Measurements from ENCODE around the gene CGRRF1. TPM values are rescaled to one million over a fixed set of nuclear protein-coding genes. Genes with fewer than 3 reads are reported as not detected.

Gene CGRRF1
- total RNA-seq, 1 donor from 2014 or later, result 18.3 TPM

DNA sequence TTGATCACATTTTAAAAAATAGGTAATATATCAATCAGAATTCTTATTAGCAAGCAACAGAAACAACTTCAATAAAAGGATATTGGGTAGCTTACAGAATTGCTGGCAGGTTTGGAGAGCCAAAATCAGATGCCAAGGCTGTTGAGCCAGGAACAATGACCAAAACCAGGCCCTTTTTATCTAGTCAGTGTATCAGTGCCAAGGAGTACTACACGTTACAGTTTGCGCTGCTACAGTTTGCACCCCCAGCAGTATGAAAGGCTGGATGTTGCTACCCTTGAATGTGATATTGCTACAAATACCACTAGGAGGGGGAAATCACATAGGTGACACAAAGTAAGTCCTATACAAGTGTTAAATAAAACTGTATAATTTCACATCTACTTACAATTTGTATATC, 19.3 kb downstream of the CGRRF1 start:
- no peak for DNase-seq (ENCODE audit: extremely low spot score, unreplicated experiment)

DNA sequence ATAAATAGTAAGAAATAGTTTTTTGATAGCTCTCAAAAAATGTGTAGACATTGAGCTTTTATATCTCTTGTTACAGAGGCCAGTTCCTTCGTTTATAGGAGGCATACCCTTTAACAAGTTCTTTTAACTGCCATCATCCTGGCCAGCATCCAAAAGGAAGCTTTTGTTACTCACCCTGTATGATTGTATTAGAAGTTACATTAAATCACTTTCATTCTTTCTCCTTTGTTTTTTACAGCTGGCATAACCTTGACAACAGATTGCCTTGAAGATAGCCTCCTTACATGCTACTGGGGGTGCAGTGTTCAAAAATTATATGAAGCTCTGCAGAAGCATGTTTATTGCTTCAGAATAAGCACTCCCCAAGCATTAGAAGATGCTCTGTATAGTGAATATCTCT, 20.1 kb downstream of the CGRRF1 start:
- TF ChIP-seq, protein P1, sequence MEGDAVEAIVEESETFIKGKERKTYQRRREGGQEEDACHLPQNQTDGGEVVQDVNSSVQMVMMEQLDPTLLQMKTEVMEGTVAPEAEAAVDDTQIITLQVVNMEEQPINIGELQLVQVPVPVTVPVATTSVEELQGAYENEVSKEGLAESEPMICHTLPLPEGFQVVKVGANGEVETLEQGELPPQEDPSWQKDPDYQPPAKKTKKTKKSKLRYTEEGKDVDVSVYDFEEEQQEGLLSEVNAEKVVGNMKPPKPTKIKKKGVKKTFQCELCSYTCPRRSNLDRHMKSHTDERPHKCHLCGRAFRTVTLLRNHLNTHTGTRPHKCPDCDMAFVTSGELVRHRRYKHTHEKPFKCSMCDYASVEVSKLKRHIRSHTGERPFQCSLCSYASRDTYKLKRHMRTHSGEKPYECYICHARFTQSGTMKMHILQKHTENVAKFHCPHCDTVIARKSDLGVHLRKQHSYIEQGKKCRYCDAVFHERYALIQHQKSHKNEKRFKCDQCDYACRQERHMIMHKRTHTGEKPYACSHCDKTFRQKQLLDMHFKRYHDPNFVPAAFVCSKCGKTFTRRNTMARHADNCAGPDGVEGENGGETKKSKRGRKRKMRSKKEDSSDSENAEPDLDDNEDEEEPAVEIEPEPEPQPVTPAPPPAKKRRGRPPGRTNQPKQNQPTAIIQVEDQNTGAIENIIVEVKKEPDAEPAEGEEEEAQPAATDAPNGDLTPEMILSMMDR (IDR thresholded peaks at IDR 0.05), result no peak
- Mint-ChIP-seq H3K9me3 (ENCODE audit: unreplicated experiment) (no peaks in the 10 kb centered on the region), H3K4me1 (ENCODE audit: unreplicated experiment) (peaks cover 4% of the 10 kb centered on the region), H3K27ac (ENCODE audit: unreplicated experiment) (no peak overlapping the region), H3K4me3 (ENCODE audit: unreplicated experiment) (no peak overlapping the region), H3K27me3 (ENCODE audit: unreplicated experiment) (no peaks in the 10 kb centered on the region), H3K36me3 (ENCODE audit: unreplicated experiment) (peaks cover 20% of the 10 kb centered on the region)
- no peak for DNase-seq (ENCODE audit: extremely low spot score, unreplicated experiment)

More for the DNA sequence above, 19.3 kb downstream of the CGRRF1 start:
- peaks cover 4% of the 10 kb centered on the region for H3K4me1 Mint-ChIP-seq (ENCODE audit: unreplicated experiment)
- H3K27me3 Mint-ChIP-seq (ENCODE audit: unreplicated experiment), result no peaks in the 10 kb centered on the region
- no peak overlapping the region for H3K27ac Mint-ChIP-seq (ENCODE audit: unreplicated experiment)
- no peaks in the 10 kb centered on the region for H3K9me3 Mint-ChIP-seq (ENCODE audit: unreplicated experiment)
- H3K36me3 Mint-ChIP-seq (ENCODE audit: unreplicated experiment), result peaks cover 24% of the 10 kb centered on the region
- TF ChIP-seq, protein P1 (IDR thresholded peaks at IDR 0.05), result no peak
- H3K4me3 Mint-ChIP-seq (ENCODE audit: unreplicated experiment), result no peak overlapping the region

DNA sequence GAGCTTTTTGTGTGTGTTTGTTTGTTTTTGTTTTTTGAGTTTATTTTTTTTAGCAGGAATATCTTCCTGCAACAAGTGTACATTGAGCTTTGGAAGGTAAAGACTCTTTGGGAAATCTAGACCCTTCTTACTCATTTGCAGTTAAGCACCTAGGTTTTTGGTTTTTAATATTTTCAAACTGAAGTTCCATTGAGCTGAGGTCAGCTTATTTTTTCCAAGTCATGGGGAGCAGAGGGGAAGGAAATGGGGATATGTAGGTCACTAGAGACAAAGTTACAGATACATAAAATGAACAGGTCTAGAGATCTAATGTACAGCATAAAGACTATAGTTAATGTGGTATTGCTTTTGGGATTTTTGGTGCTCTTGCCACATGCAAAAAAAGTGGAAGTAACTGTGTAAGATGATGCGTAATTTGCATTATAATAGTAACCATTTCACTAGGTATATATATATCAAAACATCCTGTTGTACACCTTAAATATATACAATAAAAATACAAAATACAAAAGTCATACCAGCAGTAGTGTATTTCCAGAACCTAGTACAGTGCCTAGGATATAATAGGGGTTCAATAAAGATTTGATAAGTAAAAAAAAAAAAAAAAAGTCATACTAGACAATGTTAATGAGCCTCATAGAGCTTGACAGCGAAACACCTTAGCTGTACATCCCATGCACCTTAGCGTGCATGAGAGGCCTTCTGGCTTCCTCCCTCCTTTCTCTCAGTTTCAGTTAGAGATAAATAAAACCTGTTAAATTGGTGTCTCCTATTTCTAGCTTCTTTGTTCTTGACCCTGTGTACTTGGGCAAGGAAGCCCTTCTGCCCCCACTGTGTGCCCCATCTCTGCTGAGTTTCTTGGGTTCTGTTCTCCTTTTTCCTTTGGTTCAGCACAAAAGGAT, 22.7 kb downstream of the CGRRF1 start:
- H3K4me1 Mint-ChIP-seq (ENCODE audit: unreplicated experiment), result peaks cover 4% of the 10 kb centered on the region
- DNase-seq (ENCODE audit: extremely low spot score, unreplicated experiment), result no peak
- H3K4me3 Mint-ChIP-seq (ENCODE audit: unreplicated experiment), result no peak overlapping the region
- no peaks in the 10 kb centered on the region for H3K9me3 Mint-ChIP-seq (ENCODE audit: unreplicated experiment)
- H3K27ac Mint-ChIP-seq (ENCODE audit: unreplicated experiment), result no peak overlapping the region
- TF ChIP-seq, protein P1 (IDR thresholded peaks at IDR 0.05), result no peak
- H3K36me3 Mint-ChIP-seq (ENCODE audit: unreplicated experiment), result peaks cover 19% of the 10 kb centered on the region
- H3K27me3 Mint-ChIP-seq (ENCODE audit: unreplicated experiment), result no peaks in the 10 kb centered on the region

DNA sequence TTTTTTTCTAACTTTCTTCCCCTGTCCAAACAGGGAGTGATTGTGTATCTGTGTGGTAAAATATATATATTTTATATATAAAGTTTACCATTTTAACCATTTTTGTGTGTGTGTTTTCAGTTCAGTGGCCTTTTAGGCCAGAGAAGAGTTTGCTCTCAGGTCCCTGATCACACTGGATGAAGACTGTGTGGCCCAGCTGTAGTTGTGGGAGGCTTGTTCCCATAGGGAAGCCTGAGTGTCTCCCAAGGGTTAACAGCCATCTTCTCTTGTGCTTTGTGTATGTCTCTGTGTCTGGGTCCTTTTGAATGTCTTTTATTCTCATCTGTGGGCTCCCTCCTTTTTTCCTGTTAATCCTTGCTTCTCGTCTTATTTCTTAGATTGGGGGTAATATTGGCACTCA, 23.4 kb downstream of the CGRRF1 start:
- peaks cover 14% of the 10 kb centered on the region for H3K36me3 Mint-ChIP-seq (ENCODE audit: unreplicated experiment)
- no peaks in the 10 kb centered on the region for H3K9me3 Mint-ChIP-seq (ENCODE audit: unreplicated experiment)
- TF ChIP-seq, protein P1 (IDR thresholded peaks at IDR 0.05), result no peak
- no peaks in the 10 kb centered on the region for H3K27me3 Mint-ChIP-seq (ENCODE audit: unreplicated experiment)
- no peaks in the 10 kb centered on the region for H3K4me1 Mint-ChIP-seq (ENCODE audit: unreplicated experiment)
- no peak for DNase-seq (ENCODE audit: extremely low spot score, unreplicated experiment)
- no peak overlapping the region for H3K4me3 Mint-ChIP-seq (ENCODE audit: unreplicated experiment)
- no peak overlapping the region for H3K27ac Mint-ChIP-seq (ENCODE audit: unreplicated experiment)

DNA sequence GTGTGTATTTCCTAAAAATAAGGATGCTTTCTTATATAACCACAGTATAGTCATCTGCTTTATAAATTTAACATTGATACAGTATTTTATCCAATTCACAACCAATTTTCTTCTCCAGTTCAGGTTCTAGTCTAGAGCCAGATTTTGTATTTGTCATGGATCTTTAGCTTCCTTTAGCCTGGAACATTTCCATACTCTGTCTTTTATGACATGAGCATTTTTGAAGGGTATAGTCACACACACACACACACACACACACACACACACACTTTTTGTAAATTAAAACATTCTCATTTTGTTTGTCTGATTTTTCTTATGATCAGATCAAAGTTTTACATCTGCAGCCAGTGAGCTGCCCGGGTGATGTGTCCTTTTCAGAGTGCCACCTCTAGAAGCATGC, 25.4 kb downstream of the CGRRF1 start:
- H3K4me3 Mint-ChIP-seq (ENCODE audit: unreplicated experiment), result no peak overlapping the region
- TF ChIP-seq, protein P1 (IDR thresholded peaks at IDR 0.05), result no peak
- H3K27me3 Mint-ChIP-seq (ENCODE audit: unreplicated experiment), result no peaks in the 10 kb centered on the region
- no peaks in the 10 kb centered on the region for H3K9me3 Mint-ChIP-seq (ENCODE audit: unreplicated experiment)
- H3K4me1 Mint-ChIP-seq (ENCODE audit: unreplicated experiment), result no peaks in the 10 kb centered on the region
- no peak overlapping the region for H3K27ac Mint-ChIP-seq (ENCODE audit: unreplicated experiment)
- DNase-seq (ENCODE audit: extremely low spot score, unreplicated experiment), result no peak
- H3K36me3 Mint-ChIP-seq (ENCODE audit: unreplicated experiment), result peaks cover 27% of the 10 kb centered on the region
